Measurements from ENCODE around the gene CIB4.

GRCh38 chr2:26577442-26578112 lies 63.6 kb downstream of the CIB4 start:
- TF ChIP-seq CTCF (IDR thresholded peaks at IDR 0.05) (peak; percentile 54 to 98 (median 86)), POLR2A (IDR thresholded peaks at IDR 0.05) (no peak), POLR2AphosphoS5 (IDR thresholded peaks at IDR 0.05) (no peak), EP300 (IDR thresholded peaks at IDR 0.05) (no peak)

Measured in sigmoid colon (tissue), 4 donors.